Adrenal gland (tissue), 12 donors: ENCODE results near the gene SLF2. TPM values are rescaled to one million over a fixed set of nuclear protein-coding genes. Genes with fewer than 3 reads are reported as not detected.

Source experiments
- DNase-seq, 7 donors: peaks; one replicate each; pipeline ENCODE4 v3.0.0-alpha.2; 2019 to 2020
- H3K27ac ChIP-seq, 5 donors: fragments of 200-600 bp; sonication (generic) in 4 of 5; 1 replicate in 3 of 5; 2 replicates in 2 of 5; pipeline versions ENCODE4 v1.5.1 to v1.8.0; 2016 to 2020; ENCODE audit warnings: mild to moderate bottlenecking in 1 of 5
- H3K27me3 ChIP-seq: fragments of 200-600 bp; 2 replicates; pipeline ENCODE4 v1.8.0; 2021
- H3K36me3 ChIP-seq, 2 donors: fragments of 200-600 bp; replicated peaks in 1 of 2; 1 replicate in 1 of 2; 2 replicates in 1 of 2; pipeline versions ENCODE4 v1.5.1 to v1.8.0; 2018 to 2022
- H3K4me1 ChIP-seq, 2 donors: fragments of 200-600 bp; replicated peaks in 1 of 2; 1 replicate in 1 of 2; 2 replicates in 1 of 2; pipeline versions ENCODE4 v1.5.1 to v1.8.0; 2018 to 2021
- H3K4me3 ChIP-seq, 4 donors: fragments of 200-600 bp; sonication (generic) in 3 of 4; one replicate each; pipeline ENCODE4 v1.5.1; 2016 to 2018
- H3K9me3 ChIP-seq, 3 donors: fragments of 200-600 bp; sonication (generic) in 1 of 3; replicated peaks in 1 of 3; 1 replicate in 2 of 3; 2 replicates in 1 of 3; pipeline versions ENCODE4 v1.5.1 to v1.8.0; 2016 to 2021
- CTCF ChIP-seq, 6 experiments: fragments of 450-650 bp in 4 of 6; fragments of 200-600 bp in 2 of 6; sonication (generic) in 1 of 6; IDR thresholded peaks; 1 replicate in 5 of 6; 2 replicates in 1 of 6; pipeline versions ENCODE4 v1.5.1 to v1.8.0; 2016 to 2021; ENCODE audit warnings: antibody characterized with exemption in 6 of 6, mild to moderate bottlenecking in 2 of 6, moderate library complexity in 1 of 6
- POLR2A ChIP-seq, 2 donors: fragments of 450-650 bp; IDR thresholded peaks; one replicate each; pipeline ENCODE4 v1.6.1; 2017; ENCODE audit warnings: antibody characterized with exemption in 2 of 2, mild to moderate bottlenecking in 2 of 2, moderate library complexity in 1 of 2
- WGBS, 4 donors: extraction: QIAGEN DNeasy Blood & Tissue Kit in 2 of 4; methylation state at CpG; one replicate each; pipeline versions ENCODE4 v1.1.5 to v1.1.7; 2013 to 2017; 5-methylcytosine and 5-hydroxymethylcytosine counted together
- intact Hi-C, 2 donors: fragments of 100-400 bp; cut with DNase I; formaldehyde crosslinking; loops; one replicate each; pipeline versions ENCODE4 v1.14.1 to v1.15.0; 2022 to 2023
- polyA plus RNA-seq, 3 donors: library from polyadenylated mRNA; stranded (reverse); fragments of 200-250 nt in 2 of 3; fragments of 350-450 nt in 1 of 3; fragmentation: Illumina TruSeq in 1 of 3; extraction: RNeasy Lipid Tissue Mini Kit (QIAGEN cat#74804) in 1 of 3; gene quantifications; one replicate each; pipeline ENCODE4 v1.2.3, GENCODE V29; 2013 to 2014
- total RNA-seq, 9 donors: library from RNA; depleted of rRNA in 4 of 9; stranded (reverse); fragments of >200 nt in 4 of 9; fragments of 120-200 nt in 1 of 9; fragmentation: NEBNext Ultra II Directional in 1 of 9; extraction: Animal tissue kit (Norgen Biotek cat#: 25700) in 1 of 9; gene quantifications; one replicate each; pipeline versions ENCODE4 v1.1.0 to v1.2.4, GENCODE V29; 2013 to 2023
- donor health status: healthy with polysubstance abuse.
- donor health status: Bipolar disorder and iron deficiency.
- donor health status: DM: yes; HTN: yes; CAD: no.
- donor health status: DM: no; HTN: no; CAD: no.
- donor health status: DM: no; HTN: no; CAD: no.
- donor health status: DM: yes; HTN: yes; CAD: no.

Gene SLF2
- total and polyA plus RNA-seq, 12 donors, result 19.8 to 88.7 (median 35.8) TPM

GRCh38 chr10:100913470-100913865, 705 bp downstream of the SLF2 start:
- H3K9me3 ChIP-seq, result no peaks in the 10 kb centered on the region
- TF ChIP-seq POLR2A (IDR thresholded peaks at IDR 0.05), result no peak
- no peak for TF ChIP-seq CTCF (IDR thresholded peaks at IDR 0.05)
- H3K27ac ChIP-seq, result peak overlapping the region in 4 of 5 donors; percentile 88 to 97 (median 90)
- no peak for DNase-seq
- intact Hi-C loops, result no loop called here
- H3K36me3 ChIP-seq, result peaks cover 0 to 18% of the 10 kb centered on the region in 2 donors
- H3K4me3 ChIP-seq, result peak overlapping the region in 3 of 4 donors; percentile 84 to 99 (median 85)
- H3K4me1 ChIP-seq, result peaks cover 15 to 59% of the 10 kb centered on the region in 2 donors
- H3K27me3 ChIP-seq, result no peaks in the 10 kb centered on the region
- WGBS, 4 donors, result 2 to 5% (median 3%) methylated on average over 10 of the region's 10 CpGs

GRCh38 chr10:100917071-100917470, 4.3 kb downstream of the SLF2 start:
- TF ChIP-seq POLR2A (IDR thresholded peaks at IDR 0.05), result no peak
- no peak for TF ChIP-seq CTCF (IDR thresholded peaks at IDR 0.05)
- Histone ChIP-seq H3K4me1 (peaks cover 10 to 41% of the 10 kb centered on the region in 2 donors), H3K36me3 (peaks cover 0 to 52% of the 10 kb centered on the region in 2 donors), H3K9me3 (no peaks in the 10 kb centered on the region), H3K27ac (no peak overlapping the region), H3K27me3 (no peaks in the 10 kb centered on the region), H3K4me3 (no peak overlapping the region)
- intact Hi-C loops, result no loop called here
- no peak for DNase-seq
- 75 to 82% (median 78%) methylated on average over 3 of the region's 3 CpGs for WGBS, 4 donors

GRCh38 chr10:100923580-100923979, 10.8 kb downstream of the SLF2 start:
- no peak for TF ChIP-seq POLR2A (IDR thresholded peaks at IDR 0.05)
- TF ChIP-seq CTCF (IDR thresholded peaks at IDR 0.05), result no peak
- H3K36me3 ChIP-seq, result peaks cover 0 to 86% of the 10 kb centered on the region in 2 donors
- H3K27ac ChIP-seq, result no peak overlapping the region
- intact Hi-C loops, result no loop called here
- peaks cover 0 to 11% of the 10 kb centered on the region in 2 donors for H3K4me1 ChIP-seq
- no peaks in the 10 kb centered on the region for H3K9me3 ChIP-seq
- H3K4me3 ChIP-seq, result no peak overlapping the region
- no peak for DNase-seq
- H3K27me3 ChIP-seq, result no peaks in the 10 kb centered on the region

GRCh38 chr10:100927266-100927665, 14.5 kb downstream of the SLF2 start:
- 87 to 92% (median 90%) methylated on average over 5 of the region's 5 CpGs for WGBS, 4 donors
- TF ChIP-seq POLR2A (IDR thresholded peaks at IDR 0.05), result no peak
- no peak for TF ChIP-seq CTCF (IDR thresholded peaks at IDR 0.05)
- intact Hi-C loops, result no loop called here
- DNase-seq, result no peak
- H3K27ac ChIP-seq, result no peak overlapping the region
- peaks cover 0 to 11% of the 10 kb centered on the region in 2 donors for H3K4me1 ChIP-seq
- H3K9me3 ChIP-seq, result no peaks in the 10 kb centered on the region
- no peaks in the 10 kb centered on the region for H3K27me3 ChIP-seq
- peaks cover 0 to 83% of the 10 kb centered on the region in 2 donors for H3K36me3 ChIP-seq
- H3K4me3 ChIP-seq, result no peak overlapping the region
